GM10248 (cell line): ENCODE measurements around the gene CENPX.

ENCODE experiments used
- CTCF ChIA-PET: fragments of 300-600 bp; sonication (Branson Sonifier 250); formaldehyde crosslinking; extraction: SDS; loops from one replicate; lab custom pipeline; 2021; ENCODE audit warnings: antibody characterized with exemption; lab: Yijun Ruan, JAX
- POLR2A ChIA-PET: fragments of 350-650 bp; sonication (Branson Sonifier 250); formaldehyde crosslinking; extraction: SDS; loops from one replicate; lab custom pipeline; 2020; ENCODE audit warnings: antibody characterized with exemption; lab: Yijun Ruan, JAX
- DNase-seq: peaks from one replicate; pipeline ENCODE4 v3.0.0; 2012; ENCODE audit errors: extremely low spot score
- CTCF ChIP-seq: IDR thresholded peaks from 2 replicates; pipeline ENCODE4 v1.5.1; 2012; ENCODE audit warnings: mild to moderate bottlenecking, low read depth; ENCODE audit errors: extremely low read depth, missing control alignments, control extremely low read depth

Gene CENPX

GRCh38 chr17:82049106-82049505 lies 26.4 kb upstream of the CENPX start:
- ChIA-PET POLR2A (interaction anchor here (1.8 kb wide), 1 partner anchor 11 kb away, joined by 5 read pairs; the partner anchor contains the start of gene DCXR), CTCF (interaction anchor here (2.6 to 3.0 kb wide), 2 partner anchors 11 to 19 kb away, joined by 14 to 15 read pairs; partner anchors contain the start of genes DCXR and RAC3)
- no peak for TF ChIP-seq CTCF
- DNase-seq, result no peak

- DNase-seq, result no peak
- TF ChIP-seq CTCF, result no peak
- POLR2A ChIA-PET, result interaction anchor here (1.8 kb wide), 1 partner anchor 11 kb away, joined by 5 read pairs; the partner anchor contains the start of gene DCXR
- CTCF ChIA-PET, result interaction anchor here (2.6 to 3.0 kb wide), 2 partner anchors 11 to 18 kb away, joined by 14 to 15 read pairs; partner anchors contain the start of genes DCXR and RAC3
Measured at GRCh38 chr17:82048571-82048971, 25.9 kb upstream of the CENPX start.

- CTCF ChIA-PET, result no interaction called here
- TF ChIP-seq CTCF, result no peak
- no peak for DNase-seq
- POLR2A ChIA-PET, result no interaction called here
Measured at GRCh38 chr17:82047914-82048570, 25.4 kb upstream of the CENPX start.

- POLR2A ChIA-PET, result no interaction called here
- DNase-seq, result no peak
- TF ChIP-seq CTCF, result no peak
Measured at GRCh38 chr17:82047379-82047778, 24.7 kb upstream of the CENPX start.

GRCh38 chr17:82046903-82047302 lies 24.2 kb upstream of the CENPX start:
- CTCF ChIA-PET, result interaction anchor here (1.0 kb wide), 1 partner anchor 10 kb away, joined by 3 read pairs; the partner anchor contains the start of gene DCXR
- TF ChIP-seq CTCF, result no peak
- no peak for DNase-seq

More at GRCh38 chr17:82047379-82047778, 24.7 kb upstream of the CENPX start:
- CTCF ChIA-PET, result interaction anchor here (1.0 kb wide), 1 partner anchor 10 kb away, joined by 3 read pairs; the partner anchor contains the start of gene DCXR

GRCh38 chr17:82045936-82046484 lies 23.3 kb upstream of the CENPX start:
- CTCF ChIA-PET, result no interaction called here
- DNase-seq, result no peak
- POLR2A ChIA-PET, result no interaction called here
- no peak for TF ChIP-seq CTCF

More at GRCh38 chr17:82046903-82047302, 24.2 kb upstream of the CENPX start:
- POLR2A ChIA-PET, result no interaction called here
